ENCODE measurements around the gene CMTM3.
"Not testable (repeated sequence)": the region's sequence is repeated elsewhere in the genome, so short reads cannot be mapped to it uniquely, and the experiment has no call there.

Gene CMTM3

DNA sequence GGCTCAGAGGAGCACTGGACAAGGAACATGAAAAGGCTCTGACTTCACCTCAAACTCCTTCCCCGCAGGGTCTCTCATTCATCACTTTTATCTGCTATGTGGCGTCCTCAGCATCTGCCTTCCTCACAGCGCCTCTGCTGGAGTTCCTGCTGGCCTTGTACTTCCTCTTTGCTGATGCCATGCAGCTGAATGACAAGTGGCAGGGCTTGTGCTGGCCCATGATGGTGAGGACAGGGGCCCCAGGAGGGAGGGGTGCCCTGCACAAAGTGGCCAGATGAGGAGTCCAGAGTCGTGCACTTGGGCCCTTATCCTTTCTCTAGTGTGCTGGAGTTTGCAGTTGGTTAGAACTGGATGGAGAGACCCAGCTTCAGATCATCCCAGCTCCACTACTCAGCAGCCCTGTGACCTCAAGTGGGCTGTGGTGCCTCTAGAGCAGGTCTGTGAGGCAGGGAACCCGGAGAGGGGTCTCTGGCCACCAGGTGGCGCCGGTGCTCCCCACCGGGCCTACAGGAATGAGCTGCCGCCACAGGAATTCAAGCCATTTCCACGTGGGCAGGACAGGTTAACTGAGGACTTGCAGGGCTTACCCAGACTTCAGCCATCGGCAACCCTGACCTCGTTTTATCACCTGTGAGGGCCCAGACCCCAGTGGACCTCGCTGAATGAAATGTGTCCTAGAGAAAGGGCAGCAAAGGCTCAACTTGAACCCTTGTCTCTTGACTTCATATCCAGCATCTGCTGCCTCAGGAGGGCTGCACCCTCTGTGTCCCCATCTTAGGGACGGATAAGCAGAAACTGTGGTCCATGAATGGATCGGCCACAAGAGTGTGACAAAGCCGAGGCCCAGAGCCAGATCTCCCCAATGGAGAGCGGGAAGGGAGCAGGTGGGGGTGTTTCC lies 4.0 kb downstream of the CMTM3 start:
- H4K12ac ChIP-seq (ENCODE audit: low read depth, low read length) = no peak overlapping the region
- H3K4ac ChIP-seq (ENCODE audit: low read depth, low read length) = no peak overlapping the region
- H3K27ac ChIP-seq (ENCODE audit: low read depth, low read length) = no peak overlapping the region
- H2AK5ac ChIP-seq (ENCODE audit: low read length) = no peak overlapping the region
- no peak overlapping the region for H2BK5ac ChIP-seq (ENCODE audit: low read depth, low read length, poor library complexity)
- H3K4me1 ChIP-seq (ENCODE audit: control insufficient read depth in 1 of 2, insufficient read depth in 2 of 2, low read length in 2 of 2) = peaks cover 19 to 24% of the 10 kb centered on the region in 2 experiments
- no peak overlapping the region for H4K91ac ChIP-seq (ENCODE audit: low read depth, low read length)
- H4K8ac ChIP-seq (ENCODE audit: low read depth, low read length) = no peak overlapping the region
- peaks cover 12% of the 10 kb centered on the region for H3K79me2 ChIP-seq (ENCODE audit: control insufficient read depth, insufficient read depth, low read length, poor library complexity)
- H3K9ac ChIP-seq (ENCODE audit: low read length) = no peak overlapping the region
- peaks cover 6% of the 10 kb centered on the region for H3K9me3 ChIP-seq (ENCODE audit: insufficient read depth, low read depth, low read length)
- H3K79me1 ChIP-seq (ENCODE audit: low read length) = peaks cover 19% of the 10 kb centered on the region
- H3K27me3 ChIP-seq (ENCODE audit: insufficient read depth, low read length) = no peaks in the 10 kb centered on the region
- H3K18ac ChIP-seq (ENCODE audit: low read length) = peak overlapping the region; percentile 8
- H3K4me2 ChIP-seq (ENCODE audit: low read length) = no peak overlapping the region
- no peak overlapping the region for H3K23ac ChIP-seq (ENCODE audit: low read length)
- no peak overlapping the region for H3K14ac ChIP-seq (ENCODE audit: low read length)
- peak; percentile 95 to 97 for DNase-seq
- no peak overlapping the region for H2AFZ ChIP-seq (ENCODE audit: insufficient read depth, low read length, poor library complexity)
- no peak overlapping the region for H2BK120ac ChIP-seq (ENCODE audit: insufficient read depth, low read length, poor library complexity)
- H3K36me3 ChIP-seq (ENCODE audit: control insufficient read depth in 1 of 2, insufficient read depth in 2 of 2, low read length in 2 of 2) = peaks cover 47 to 53% of the 10 kb centered on the region in 2 experiments
- no CpG with 5 or more reads among the region's 17 CpGs for WGBS (ENCODE audit: extremely low coverage, insufficient coverage, insufficient read length)
- H2BK12ac ChIP-seq (ENCODE audit: low read length) = no peak overlapping the region
- no peak overlapping the region for H3K4me3 ChIP-seq (ENCODE audit: low read depth, low read length)

GRCh38 chr16:66609139-66609510 lies 4.6 kb downstream of the CMTM3 start:
- Histone ChIP-seq H3K9ac (ENCODE audit: low read length) (no peak overlapping the region), H4K8ac (ENCODE audit: low read depth, low read length) (no peak overlapping the region), H2BK5ac (ENCODE audit: low read depth, low read length, poor library complexity) (no peak overlapping the region), H2AFZ (ENCODE audit: insufficient read depth, low read length, poor library complexity) (no peak overlapping the region), H4K12ac (ENCODE audit: low read depth, low read length) (no peak overlapping the region), H4K91ac (ENCODE audit: low read depth, low read length) (no peak overlapping the region), H3K36me3 (ENCODE audit: control insufficient read depth in 1 of 2, insufficient read depth in 2 of 2, low read length in 2 of 2) (peaks cover 47 to 55% of the 10 kb centered on the region in 2 experiments), H3K4me1 (ENCODE audit: control insufficient read depth in 1 of 2, insufficient read depth in 2 of 2, low read length in 2 of 2) (peaks cover 17 to 20% of the 10 kb centered on the region in 2 experiments), H3K79me2 (ENCODE audit: control insufficient read depth, insufficient read depth, low read length, poor library complexity) (peaks cover 12% of the 10 kb centered on the region), H2BK12ac (ENCODE audit: low read length) (no peak overlapping the region), H3K27ac (ENCODE audit: low read depth, low read length) (no peak overlapping the region), H2AK5ac (ENCODE audit: low read length) (no peak overlapping the region), H2BK120ac (ENCODE audit: insufficient read depth, low read length, poor library complexity) (no peak overlapping the region), H3K9me3 (ENCODE audit: insufficient read depth, low read depth, low read length) (peaks cover 6% of the 10 kb centered on the region), H3K14ac (ENCODE audit: low read length) (no peak overlapping the region), H3K18ac (ENCODE audit: low read length) (peak overlapping the region; percentile 8), H3K23ac (ENCODE audit: low read length) (no peak overlapping the region), H3K4me3 (ENCODE audit: low read depth, low read length) (no peak overlapping the region), H3K79me1 (ENCODE audit: low read length) (peaks cover 14% of the 10 kb centered on the region), H3K4ac (ENCODE audit: low read depth, low read length) (no peak overlapping the region), H3K27me3 (ENCODE audit: insufficient read depth, low read length) (no peaks in the 10 kb centered on the region), H3K4me2 (ENCODE audit: low read length) (no peak overlapping the region)
- WGBS (ENCODE audit: extremely low coverage, insufficient coverage, insufficient read length) = no CpG with 5 or more reads among the region's 12 CpGs
- peak; percentile 40 to 63 for DNase-seq

GRCh38 chr16:66610111-66610820 lies 5.8 kb downstream of the CMTM3 start:
- Histone ChIP-seq H3K4ac (ENCODE audit: low read depth, low read length) (no peak overlapping the region), H3K79me2 (ENCODE audit: control insufficient read depth, insufficient read depth, low read length, poor library complexity) (peaks cover 8% of the 10 kb centered on the region), H4K12ac (ENCODE audit: low read depth, low read length) (no peak overlapping the region), H3K14ac (ENCODE audit: low read length) (no peak overlapping the region), H3K23ac (ENCODE audit: low read length) (no peak overlapping the region), H2AK5ac (ENCODE audit: low read length) (no peak overlapping the region), H3K4me1 (ENCODE audit: control insufficient read depth in 1 of 2, insufficient read depth in 2 of 2, low read length in 2 of 2) (peaks cover 17 to 23% of the 10 kb centered on the region in 2 experiments), H2BK5ac (ENCODE audit: low read depth, low read length, poor library complexity) (no peak overlapping the region), H2BK120ac (ENCODE audit: insufficient read depth, low read length, poor library complexity) (no peak overlapping the region), H4K8ac (ENCODE audit: low read depth, low read length) (no peak overlapping the region), H4K91ac (ENCODE audit: low read depth, low read length) (no peak overlapping the region), H3K4me2 (ENCODE audit: low read length) (no peak overlapping the region), H3K18ac (ENCODE audit: low read length) (no peak overlapping the region), H3K9ac (ENCODE audit: low read length) (no peak overlapping the region), H2AFZ (ENCODE audit: insufficient read depth, low read length, poor library complexity) (no peak overlapping the region), H3K27me3 (ENCODE audit: insufficient read depth, low read length) (no peaks in the 10 kb centered on the region), H3K9me3 (ENCODE audit: insufficient read depth, low read depth, low read length) (peaks cover 6% of the 10 kb centered on the region), H3K27ac (ENCODE audit: low read depth, low read length) (no peak overlapping the region), H3K4me3 (ENCODE audit: low read depth, low read length) (peak overlapping the region; percentile 32), H3K79me1 (ENCODE audit: low read length) (peaks cover 5% of the 10 kb centered on the region), H3K36me3 (ENCODE audit: control insufficient read depth in 1 of 2, insufficient read depth in 2 of 2, low read length in 2 of 2) (peaks cover 47 to 59% of the 10 kb centered on the region in 2 experiments), H2BK12ac (ENCODE audit: low read length) (no peak overlapping the region)
- DNase-seq = no peak
- no CpG with 5 or more reads among the region's 14 CpGs for WGBS (ENCODE audit: extremely low coverage, insufficient coverage, insufficient read length)

DNA sequence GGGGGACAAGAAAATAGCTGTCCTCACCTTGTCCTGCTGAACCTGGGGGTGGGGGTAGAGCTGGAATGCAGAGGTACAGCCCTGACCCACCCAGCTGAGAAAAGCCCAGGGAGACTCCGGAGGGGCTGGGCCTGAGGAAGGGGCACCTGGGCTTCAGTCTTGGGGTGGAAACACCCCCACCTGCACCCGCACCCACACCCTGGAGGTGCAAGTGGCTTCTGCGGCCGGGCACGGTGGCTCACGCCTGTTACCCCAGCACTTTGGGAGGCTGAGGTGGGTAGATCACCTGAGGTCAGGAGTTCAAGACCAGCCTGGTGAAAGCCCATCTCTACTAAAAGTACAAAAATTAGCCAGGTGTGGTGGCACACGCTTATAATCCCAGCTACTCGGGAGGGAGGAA lies 7.4 kb downstream of the CMTM3 start:
- H2BK120ac ChIP-seq (ENCODE audit: insufficient read depth, low read length, poor library complexity); H4K8ac ChIP-seq (ENCODE audit: low read depth, low read length); H3K4me2 ChIP-seq (ENCODE audit: low read length); H3K23ac ChIP-seq (ENCODE audit: low read length); H4K12ac ChIP-seq (ENCODE audit: low read depth, low read length); H4K91ac ChIP-seq (ENCODE audit: low read depth, low read length); H2AFZ ChIP-seq (ENCODE audit: insufficient read depth, low read length, poor library complexity); H2BK12ac ChIP-seq (ENCODE audit: low read length); H3K27me3 ChIP-seq (ENCODE audit: insufficient read depth, low read length); H3K9me3 ChIP-seq (ENCODE audit: insufficient read depth, low read depth, low read length); H3K27ac ChIP-seq (ENCODE audit: low read depth, low read length); H3K9ac ChIP-seq (ENCODE audit: low read length); DNase-seq; H2AK5ac ChIP-seq (ENCODE audit: low read length); H3K4me3 ChIP-seq (ENCODE audit: low read depth, low read length); H3K79me2 ChIP-seq (ENCODE audit: control insufficient read depth, insufficient read depth, low read length, poor library complexity); H3K4ac ChIP-seq (ENCODE audit: low read depth, low read length); H2BK5ac ChIP-seq (ENCODE audit: low read depth, low read length, poor library complexity); H3K18ac ChIP-seq (ENCODE audit: low read length); H3K79me1 ChIP-seq (ENCODE audit: low read length); H3K14ac ChIP-seq (ENCODE audit: low read length): not testable (repeated sequence)
- Histone ChIP-seq H3K4me1 (ENCODE audit: control insufficient read depth in 1 of 2, insufficient read depth in 2 of 2, low read length in 2 of 2) (peaks cover 7 to 17% of the 10 kb centered on the region in 2 experiments), H3K36me3 (ENCODE audit: control insufficient read depth in 1 of 2, insufficient read depth in 2 of 2, low read length in 2 of 2) (peaks cover 51% of the 10 kb centered on the region in 2 experiments)
- no CpG with 5 or more reads among the region's 8 CpGs for WGBS (ENCODE audit: extremely low coverage, insufficient coverage, insufficient read length)

All from trophoblast cell (in vitro differentiated cells and primary cell).